Measurements from ENCODE around the gene FIP1L1. TPM values are rescaled to one million over a fixed set of nuclear protein-coding genes. Genes with fewer than 3 reads are reported as not detected.
A peak's percentile ranks its signal among the peaks of the same experiment; 100 is the strongest.
"Not testable (repeated sequence)": the region's sequence is repeated elsewhere in the genome, so short reads cannot be mapped to it uniquely, and the experiment has no call there.

The FIP1L1 gene
- total RNA-seq: 10 to 100 TPM; 49.9 to 55.4 TPM

- Mint-ChIP-seq H3K27ac (peak within 1 kb of the TSS; percentile 95), H3K4me1 (ENCODE audit: low read depth) (peaks cover 26% of the 10 kb centered on the region)
- peak; percentile 96 for DNase-seq
These were observed at the start of gene FIP1L1 for GRCh38 chr4:53377319-53378170. FIP1L1 (plus strand) TSS chr4:53377641; CDS start chr4:53377839, 198 bp downstream.

DNA sequence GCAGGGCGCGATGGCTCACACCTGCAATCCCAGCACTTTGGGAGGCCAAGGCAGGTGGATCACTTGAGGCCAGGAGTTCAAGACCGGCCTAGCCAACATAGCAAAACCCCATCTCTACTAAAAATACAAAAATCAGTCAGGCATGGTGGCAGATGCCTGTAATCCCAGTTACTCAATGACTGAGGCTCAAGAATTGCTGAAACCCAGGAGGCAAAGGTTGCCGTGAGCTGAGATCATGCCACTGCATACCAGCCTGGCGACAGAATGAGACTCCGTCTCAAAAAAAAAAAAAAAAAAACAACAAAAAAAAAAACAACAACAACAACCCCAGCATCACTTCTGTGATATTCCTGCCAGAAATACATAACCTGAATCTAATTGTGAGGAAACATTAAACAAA is 42.5 kb upstream of the FIP1L1 start:
- peaks cover 33% of the 10 kb centered on the region for H3K36me3 Mint-ChIP-seq (ENCODE audit: low read depth)
- DNase-seq; H3K9me3 Mint-ChIP-seq; H3K4me3 Mint-ChIP-seq; intact Hi-C loops (cut with micrococcal nuclease); H3K27ac Mint-ChIP-seq; CTCF ChIA-PET; H3K27me3 Mint-ChIP-seq (ENCODE audit: low read depth); H3K4me1 Mint-ChIP-seq (ENCODE audit: low read depth): not testable (repeated sequence)

More at GRCh38 chr4:53377319-53378170, at the start of gene FIP1L1:
- intact Hi-C loops (cut with micrococcal nuclease): loop anchor here (1.0 to 5.0 kb wide), 5 partner anchors 11 to 850 kb away; partner anchors contain the start of genes PDGFRA, RASL11B and SCFD2
- peak within 1 kb of the TSS; percentile 98 for H3K4me3 Mint-ChIP-seq
- H3K36me3 Mint-ChIP-seq (ENCODE audit: low read depth): peaks cover 11% of the 10 kb centered on the region
- CTCF ChIA-PET: no interaction called here
- no peaks in the 10 kb centered on the region for H3K27me3 Mint-ChIP-seq (ENCODE audit: low read depth)
- H3K9me3 Mint-ChIP-seq: no peaks in the 10 kb centered on the region

DNA sequence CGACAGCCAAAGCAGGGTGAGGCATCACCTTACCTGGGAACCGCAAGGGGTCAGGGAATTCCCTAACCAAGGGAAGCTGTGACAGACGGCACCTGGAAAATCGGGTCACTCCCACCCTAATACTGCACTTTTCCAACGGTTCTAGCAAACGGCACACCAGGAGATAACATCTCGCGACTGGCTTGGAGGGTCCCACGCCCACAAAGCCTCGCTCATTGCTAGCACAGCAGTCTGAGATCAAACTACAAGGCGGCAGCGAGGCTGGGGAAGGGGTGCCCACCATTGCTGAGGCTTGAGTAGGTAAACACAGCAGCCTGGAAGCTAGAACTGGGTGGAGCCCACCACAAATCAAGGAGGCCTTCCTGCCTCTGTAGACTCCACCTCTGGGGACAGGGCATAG is 37.3 kb upstream of the FIP1L1 start:
- peaks cover 34% of the 10 kb centered on the region for H3K9me3 Mint-ChIP-seq
- H3K4me1 Mint-ChIP-seq (ENCODE audit: low read depth); H3K4me3 Mint-ChIP-seq; H3K27me3 Mint-ChIP-seq (ENCODE audit: low read depth); CTCF ChIA-PET; H3K27ac Mint-ChIP-seq; DNase-seq; intact Hi-C loops (cut with micrococcal nuclease): not testable (repeated sequence)
- peaks cover 62% of the 10 kb centered on the region for H3K36me3 Mint-ChIP-seq (ENCODE audit: low read depth)

GRCh38 chr4:53346392-53346791 is 31.0 kb upstream of the FIP1L1 start:
- H3K4me3 Mint-ChIP-seq; H3K27me3 Mint-ChIP-seq (ENCODE audit: low read depth); DNase-seq; H3K27ac Mint-ChIP-seq; intact Hi-C loops (cut with micrococcal nuclease); H3K4me1 Mint-ChIP-seq (ENCODE audit: low read depth): not testable (repeated sequence)
- Mint-ChIP-seq H3K9me3 (peaks cover 32% of the 10 kb centered on the region), H3K36me3 (ENCODE audit: low read depth) (peaks cover 74% of the 10 kb centered on the region)
- CTCF ChIA-PET: interaction anchor here (0.6 kb wide), 1 partner anchor 118 kb away, joined by 4 read pairs; no protein-coding TSS in a partner anchor

GRCh38 chr4:53346920-53347852 is 30.3 kb upstream of the FIP1L1 start:
- CTCF ChIA-PET: interaction anchor here (0.6 to 0.7 kb wide), 2 partner anchors 15 to 117 kb away, joined by 3 to 4 read pairs; no protein-coding TSS in a partner anchor
- Mint-ChIP-seq H3K27ac (no peak overlapping the region), H3K4me3 (no peak overlapping the region), H3K4me1 (ENCODE audit: low read depth) (peaks cover 5% of the 10 kb centered on the region), H3K9me3 (peaks cover 25% of the 10 kb centered on the region), H3K36me3 (ENCODE audit: low read depth) (peaks cover 66% of the 10 kb centered on the region), H3K27me3 (ENCODE audit: low read depth) (no peaks in the 10 kb centered on the region)
- no peak for DNase-seq
- intact Hi-C loops (cut with micrococcal nuclease): no loop called here

- no peak for DNase-seq
- CTCF ChIA-PET: no interaction called here
- intact Hi-C loops (cut with micrococcal nuclease): no loop called here
- Mint-ChIP-seq H3K27me3 (ENCODE audit: low read depth) (no peaks in the 10 kb centered on the region), H3K4me1 (ENCODE audit: low read depth) (peaks cover 3% of the 10 kb centered on the region), H3K4me3 (no peak overlapping the region), H3K36me3 (ENCODE audit: low read depth) (peaks cover 64% of the 10 kb centered on the region), H3K27ac (no peak overlapping the region), H3K9me3 (peaks cover 19% of the 10 kb centered on the region)
These were observed 29.4 kb upstream of the FIP1L1 start for GRCh38 chr4:53348046-53348445.

DNA sequence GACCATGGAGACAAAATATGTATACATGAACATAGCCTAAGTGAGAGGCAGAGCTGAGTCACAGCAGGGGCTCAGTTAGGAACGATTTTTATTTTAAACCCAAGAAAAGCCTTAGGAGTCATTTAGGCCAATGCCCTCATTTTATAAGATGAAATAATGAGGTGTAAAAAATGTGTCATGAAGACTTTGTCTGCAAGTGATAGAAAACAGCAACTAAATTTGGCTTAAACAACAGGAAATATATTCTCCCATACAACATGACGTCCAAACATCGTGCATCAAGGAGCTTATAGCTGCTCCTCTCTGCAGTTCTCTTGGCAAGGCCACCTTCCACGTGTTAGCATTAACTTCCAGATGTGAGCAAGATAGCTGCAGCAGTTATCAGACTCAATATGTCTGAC is 28.4 kb upstream of the FIP1L1 start:
- Mint-ChIP-seq H3K9me3 (peaks cover 15% of the 10 kb centered on the region), H3K27ac (no peak overlapping the region), H3K27me3 (ENCODE audit: low read depth) (no peaks in the 10 kb centered on the region), H3K4me3 (no peak overlapping the region), H3K36me3 (ENCODE audit: low read depth) (peaks cover 61% of the 10 kb centered on the region), H3K4me1 (ENCODE audit: low read depth) (no peaks in the 10 kb centered on the region)
- intact Hi-C loops (cut with micrococcal nuclease): no loop called here
- no peak for DNase-seq
- CTCF ChIA-PET: no interaction called here

DNA sequence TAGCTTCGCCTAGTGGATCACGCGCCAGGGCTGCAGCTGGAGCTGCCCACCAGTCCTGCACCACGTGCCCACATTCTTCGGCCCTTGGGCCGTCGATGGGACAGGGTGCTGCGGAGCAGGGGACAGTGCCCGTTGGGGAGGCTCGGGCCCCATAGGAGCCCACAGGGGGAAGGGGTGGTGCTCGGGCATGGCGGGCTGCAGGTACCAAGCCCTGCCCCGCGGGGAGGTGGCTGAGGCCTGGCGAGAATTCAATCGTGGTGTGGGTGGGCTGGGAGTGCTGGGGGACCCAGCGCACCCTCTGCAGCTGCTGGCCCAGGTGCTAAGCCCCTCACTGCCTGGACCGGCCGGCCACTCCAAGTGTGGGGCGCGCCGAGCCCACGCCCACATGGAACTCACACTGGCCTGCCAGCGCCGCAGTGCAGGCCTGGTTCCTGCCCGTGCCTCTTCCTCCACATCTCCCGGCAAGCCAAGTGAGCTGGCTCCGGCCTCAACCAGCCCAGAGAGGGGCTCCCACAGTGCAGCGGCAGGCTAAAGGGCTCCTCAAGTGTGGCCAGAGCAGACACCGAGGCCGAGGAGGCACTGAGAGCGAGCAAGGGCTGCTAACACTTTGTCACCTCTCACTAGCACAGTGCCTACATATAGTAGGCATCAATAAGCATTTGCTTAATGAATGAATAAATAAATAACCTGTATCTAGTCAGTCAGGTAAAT is 23.3 kb upstream of the FIP1L1 start:
- H3K4me3 Mint-ChIP-seq: no peak overlapping the region
- H3K4me1 Mint-ChIP-seq (ENCODE audit: low read depth): peaks cover 13% of the 10 kb centered on the region
- CTCF ChIA-PET: no interaction called here

GRCh38 chr4:53355930-53356521 is 21.4 kb upstream of the FIP1L1 start:
- no peak for DNase-seq
- Mint-ChIP-seq H3K27ac (no peak overlapping the region), H3K27me3 (ENCODE audit: low read depth) (no peaks in the 10 kb centered on the region), H3K4me3 (no peak overlapping the region), H3K4me1 (ENCODE audit: low read depth) (peaks cover 28% of the 10 kb centered on the region), H3K36me3 (ENCODE audit: low read depth) (peaks cover 31% of the 10 kb centered on the region), H3K9me3 (no peaks in the 10 kb centered on the region)
- intact Hi-C loops (cut with micrococcal nuclease): no loop called here
- CTCF ChIA-PET: no interaction called here

More for the DNA sequence above, 23.3 kb upstream of the FIP1L1 start:
- Mint-ChIP-seq H3K36me3 (ENCODE audit: low read depth) (peaks cover 41% of the 10 kb centered on the region), H3K9me3 (no peaks in the 10 kb centered on the region), H3K27ac (no peak overlapping the region), H3K27me3 (ENCODE audit: low read depth) (no peaks in the 10 kb centered on the region)
- DNase-seq: no peak
- intact Hi-C loops (cut with micrococcal nuclease): no loop called here

- H3K9me3 Mint-ChIP-seq: no peaks in the 10 kb centered on the region
- H3K27ac Mint-ChIP-seq: no peak overlapping the region
- H3K36me3 Mint-ChIP-seq (ENCODE audit: low read depth): peaks cover 18% of the 10 kb centered on the region
- H3K27me3 Mint-ChIP-seq (ENCODE audit: low read depth): no peaks in the 10 kb centered on the region
- peaks cover 46% of the 10 kb centered on the region for H3K4me1 Mint-ChIP-seq (ENCODE audit: low read depth)
- intact Hi-C loops (cut with micrococcal nuclease): no loop called here
- CTCF ChIA-PET: no interaction called here
- no peak for DNase-seq
- H3K4me3 Mint-ChIP-seq: no peak overlapping the region
These were observed 16.0 kb upstream of the FIP1L1 start for GRCh38 chr4:53361451-53361850.

GRCh38 chr4:53362093-53362492 is 15.3 kb upstream of the FIP1L1 start:
- Mint-ChIP-seq H3K4me1 (ENCODE audit: low read depth) (peaks cover 52% of the 10 kb centered on the region), H3K4me3 (peak overlapping the region; percentile 57), H3K36me3 (ENCODE audit: low read depth) (peaks cover 17% of the 10 kb centered on the region), H3K27ac (no peak overlapping the region), H3K27me3 (ENCODE audit: low read depth) (no peaks in the 10 kb centered on the region), H3K9me3 (no peaks in the 10 kb centered on the region)
- no peak for DNase-seq
- CTCF ChIA-PET: interaction anchor here (0.5 kb wide), 1 partner anchor 15 kb away, joined by 3 read pairs; no protein-coding TSS in a partner anchor
- intact Hi-C loops (cut with micrococcal nuclease): no loop called here

Measured in activated naive CD4-positive, alpha-beta T cell treated with anti-CD3 and anti-CD28 coated beads for 36 hours (primary cell).